Measurements from ENCODE around the gene KIF1A.
"Not testable (repeated sequence)": the region's sequence is repeated elsewhere in the genome, so short reads cannot be mapped to it uniquely, and the experiment has no call there.

Gene KIF1A

DNA sequence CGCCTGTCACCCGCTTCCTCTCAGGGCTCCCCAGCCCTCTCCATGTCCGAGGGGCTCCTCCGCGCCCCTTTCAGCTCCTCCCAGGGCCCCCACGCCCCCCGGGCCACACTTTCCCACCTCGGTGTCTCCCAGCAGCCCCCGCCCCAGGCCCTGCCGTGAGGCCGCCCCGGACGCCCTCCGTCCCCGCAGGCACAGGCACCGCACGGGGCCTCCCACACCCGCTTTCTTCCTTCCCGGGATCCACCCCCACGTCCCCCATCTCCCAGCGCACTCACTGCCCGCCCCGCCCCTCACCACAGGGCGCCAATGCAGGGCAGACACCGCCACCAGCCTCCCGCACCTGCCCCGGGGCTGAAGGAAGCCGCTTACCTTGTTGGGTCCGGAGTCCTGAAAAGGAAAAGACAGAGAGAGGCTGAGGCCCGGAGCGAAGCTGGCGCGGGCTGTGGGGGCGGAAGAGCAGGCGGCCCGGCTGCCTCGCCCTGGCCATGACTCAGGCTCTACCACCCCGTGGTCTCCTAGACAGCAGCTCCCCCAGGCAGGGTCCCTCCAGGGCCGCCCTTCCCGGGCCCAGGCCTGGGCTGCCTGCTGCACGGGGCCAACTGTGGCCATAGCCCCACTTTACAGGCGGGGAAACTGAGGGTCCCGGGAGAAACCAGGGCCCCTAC lies 37.7 kb downstream of the KIF1A start:
- H3K4me1 ChIP-seq (ENCODE audit: control insufficient read depth, insufficient read depth, low read length): no peaks in the 10 kb centered on the region
- H3K9me3 ChIP-seq (ENCODE audit: control insufficient read depth, insufficient read depth, low read length): no peaks in the 10 kb centered on the region
- H3K27ac ChIP-seq (ENCODE audit: low read depth, low read length): no peak overlapping the region
- peaks cover 69% of the 10 kb centered on the region for H3K36me3 ChIP-seq (ENCODE audit: control insufficient read depth, insufficient read depth, low read length)
- no peaks in the 10 kb centered on the region for H3K27me3 ChIP-seq (ENCODE audit: control insufficient read depth, insufficient read depth, low read length)
- H3K9ac ChIP-seq (ENCODE audit: low read depth, low read length): no peak overlapping the region
- H3K4me3 ChIP-seq (ENCODE audit: low read depth, low read length): no peak overlapping the region

DNA sequence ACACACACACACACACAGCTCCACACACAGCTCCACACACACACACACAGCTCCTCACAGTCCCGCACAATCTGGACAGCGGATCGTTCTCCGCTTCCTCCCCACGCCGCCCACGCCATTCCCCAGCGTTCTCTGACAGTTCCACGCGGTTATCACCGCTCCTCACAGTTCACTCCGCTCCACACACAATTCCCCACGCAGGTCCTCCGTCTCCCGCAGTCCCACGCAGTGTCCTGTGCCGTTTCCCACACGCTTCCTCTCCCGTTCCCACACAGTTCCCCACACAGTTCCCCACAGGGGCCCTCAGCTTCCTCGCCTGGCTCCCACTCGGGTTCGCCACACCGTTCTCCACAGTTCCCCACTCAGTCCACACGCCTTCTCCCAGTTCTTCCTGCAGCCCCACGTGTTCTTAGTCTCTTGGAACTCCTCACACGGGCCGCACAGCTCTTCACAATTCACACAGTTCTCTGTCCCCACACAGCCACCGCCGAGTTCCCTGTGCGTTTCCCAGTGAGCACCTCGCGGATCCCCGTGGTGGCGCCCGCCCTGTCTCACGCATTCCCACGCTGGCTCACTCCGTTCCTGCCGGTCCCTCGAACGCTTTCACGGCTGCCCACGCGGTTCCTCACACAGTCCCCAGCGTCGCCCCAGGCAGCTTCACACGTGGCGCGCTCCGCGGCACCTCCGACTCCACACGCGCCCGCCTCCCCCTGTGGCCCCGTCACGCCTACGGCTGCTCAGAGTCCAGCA lies 38.4 kb downstream of the KIF1A start:
- no peaks in the 10 kb centered on the region for H3K27me3 ChIP-seq (ENCODE audit: control insufficient read depth, insufficient read depth, low read length)
- H3K9me3 ChIP-seq (ENCODE audit: control insufficient read depth, insufficient read depth, low read length): no peaks in the 10 kb centered on the region
- H3K36me3 ChIP-seq (ENCODE audit: control insufficient read depth, insufficient read depth, low read length): peaks cover 63% of the 10 kb centered on the region
- no peak overlapping the region for H3K9ac ChIP-seq (ENCODE audit: low read depth, low read length)
- H3K4me1 ChIP-seq (ENCODE audit: control insufficient read depth, insufficient read depth, low read length): no peaks in the 10 kb centered on the region
- H3K27ac ChIP-seq (ENCODE audit: low read depth, low read length): no peak overlapping the region
- H3K4me3 ChIP-seq (ENCODE audit: low read depth, low read length): no peak overlapping the region

DNA sequence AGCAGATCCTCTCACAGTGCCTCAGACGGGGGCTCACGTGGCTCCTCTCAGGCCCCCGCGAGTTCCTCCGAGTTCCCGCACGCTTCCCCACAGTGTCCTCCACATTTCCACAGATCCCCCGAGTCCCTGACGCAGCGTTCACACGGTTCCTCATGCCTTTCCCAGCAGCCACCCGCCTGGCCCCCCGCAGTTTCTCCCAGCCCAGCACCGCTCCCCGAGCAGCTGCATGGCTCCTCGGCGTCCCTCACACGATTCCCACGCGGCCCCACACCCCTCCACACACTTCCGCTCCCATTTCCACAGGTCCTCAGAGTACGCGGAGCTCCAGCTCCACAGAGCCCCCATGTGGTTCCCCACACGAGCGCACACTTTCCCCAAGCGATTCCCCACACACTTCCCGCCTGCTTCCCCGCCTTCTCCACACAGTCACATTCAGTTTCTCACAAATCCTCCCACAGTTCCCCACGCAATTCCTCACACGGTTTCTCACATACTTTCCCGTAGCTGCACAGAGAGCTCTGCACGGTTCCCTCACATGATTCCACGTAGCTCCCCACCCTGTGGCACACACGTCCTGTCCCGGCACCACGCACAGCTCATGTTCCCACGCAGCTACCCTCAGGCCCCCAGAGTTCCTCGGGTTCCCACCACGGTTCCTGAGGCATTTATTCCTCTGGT lies 39.9 kb downstream of the KIF1A start:
- no peak overlapping the region for H3K4me3 ChIP-seq (ENCODE audit: low read depth, low read length)
- H3K27me3 ChIP-seq (ENCODE audit: control insufficient read depth, insufficient read depth, low read length): no peaks in the 10 kb centered on the region

DNA sequence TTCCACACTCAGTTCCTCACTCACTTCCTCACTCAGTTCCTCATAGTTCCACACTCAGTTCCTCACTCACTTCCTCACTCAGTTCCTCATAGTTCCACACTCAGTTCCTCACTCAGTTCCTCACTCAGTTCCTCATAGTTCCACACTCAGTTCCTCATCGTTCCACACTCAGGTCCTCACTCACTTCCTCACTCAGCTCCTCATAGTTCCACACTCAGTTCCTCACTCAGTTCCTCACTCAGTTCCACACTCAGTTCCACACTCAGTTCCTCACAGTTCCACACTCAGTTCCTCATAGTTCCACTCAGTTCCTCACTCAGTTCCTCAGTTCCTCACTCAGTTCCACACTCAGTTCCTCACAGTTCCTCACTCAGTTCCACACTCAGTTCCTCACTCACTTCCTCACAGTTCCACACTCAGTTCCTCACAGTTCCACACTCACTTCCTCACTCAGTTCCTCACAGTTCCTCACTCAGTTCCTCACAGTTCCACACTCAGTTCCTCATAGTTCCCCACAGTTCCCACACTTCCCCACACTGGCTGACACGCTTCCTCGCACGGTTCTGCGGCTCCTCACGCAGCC lies 40.7 kb downstream of the KIF1A start:
- not testable (repeated sequence) for H3K9ac ChIP-seq (ENCODE audit: low read depth, low read length); H3K9me3 ChIP-seq (ENCODE audit: control insufficient read depth, insufficient read depth, low read length); H3K4me3 ChIP-seq (ENCODE audit: low read depth, low read length); H3K4me1 ChIP-seq (ENCODE audit: control insufficient read depth, insufficient read depth, low read length); H3K27me3 ChIP-seq (ENCODE audit: control insufficient read depth, insufficient read depth, low read length); H3K27ac ChIP-seq (ENCODE audit: low read depth, low read length)
- H3K36me3 ChIP-seq (ENCODE audit: control insufficient read depth, insufficient read depth, low read length): peaks cover 63% of the 10 kb centered on the region

More for the DNA sequence above, 39.9 kb downstream of the KIF1A start:
- H3K4me1 ChIP-seq (ENCODE audit: control insufficient read depth, insufficient read depth, low read length): no peaks in the 10 kb centered on the region
- H3K36me3 ChIP-seq (ENCODE audit: control insufficient read depth, insufficient read depth, low read length): peaks cover 63% of the 10 kb centered on the region
- no peaks in the 10 kb centered on the region for H3K9me3 ChIP-seq (ENCODE audit: control insufficient read depth, insufficient read depth, low read length)
- no peak overlapping the region for H3K9ac ChIP-seq (ENCODE audit: low read depth, low read length)
- no peak overlapping the region for H3K27ac ChIP-seq (ENCODE audit: low read depth, low read length)

DNA sequence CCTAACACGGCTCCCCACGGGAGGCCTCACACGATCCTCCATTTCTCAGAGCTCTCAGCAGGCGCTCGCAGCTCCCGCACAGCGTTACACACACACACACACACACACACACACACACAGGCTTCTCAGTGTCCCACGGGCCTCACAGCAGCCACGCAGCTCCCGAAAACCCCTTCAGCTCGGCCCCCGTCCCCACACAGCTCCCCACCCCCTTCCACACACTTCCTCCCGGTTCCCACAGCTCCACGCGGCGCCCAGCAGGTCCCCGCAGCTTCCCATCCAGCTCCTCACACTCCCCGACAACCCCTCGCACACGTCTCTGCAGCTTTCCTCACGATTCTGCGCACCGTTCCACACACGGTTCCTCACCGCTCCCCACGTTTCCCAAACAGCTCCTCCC lies 41.6 kb downstream of the KIF1A start:
- Histone ChIP-seq H3K4me1 (ENCODE audit: control insufficient read depth, insufficient read depth, low read length) (no peaks in the 10 kb centered on the region), H3K27me3 (ENCODE audit: control insufficient read depth, insufficient read depth, low read length) (no peaks in the 10 kb centered on the region), H3K4me3 (ENCODE audit: low read depth, low read length) (no peak overlapping the region), H3K27ac (ENCODE audit: low read depth, low read length) (no peak overlapping the region), H3K9ac (ENCODE audit: low read depth, low read length) (no peak overlapping the region), H3K36me3 (ENCODE audit: control insufficient read depth, insufficient read depth, low read length) (peaks cover 62% of the 10 kb centered on the region), H3K9me3 (ENCODE audit: control insufficient read depth, insufficient read depth, low read length) (no peaks in the 10 kb centered on the region)

DNA sequence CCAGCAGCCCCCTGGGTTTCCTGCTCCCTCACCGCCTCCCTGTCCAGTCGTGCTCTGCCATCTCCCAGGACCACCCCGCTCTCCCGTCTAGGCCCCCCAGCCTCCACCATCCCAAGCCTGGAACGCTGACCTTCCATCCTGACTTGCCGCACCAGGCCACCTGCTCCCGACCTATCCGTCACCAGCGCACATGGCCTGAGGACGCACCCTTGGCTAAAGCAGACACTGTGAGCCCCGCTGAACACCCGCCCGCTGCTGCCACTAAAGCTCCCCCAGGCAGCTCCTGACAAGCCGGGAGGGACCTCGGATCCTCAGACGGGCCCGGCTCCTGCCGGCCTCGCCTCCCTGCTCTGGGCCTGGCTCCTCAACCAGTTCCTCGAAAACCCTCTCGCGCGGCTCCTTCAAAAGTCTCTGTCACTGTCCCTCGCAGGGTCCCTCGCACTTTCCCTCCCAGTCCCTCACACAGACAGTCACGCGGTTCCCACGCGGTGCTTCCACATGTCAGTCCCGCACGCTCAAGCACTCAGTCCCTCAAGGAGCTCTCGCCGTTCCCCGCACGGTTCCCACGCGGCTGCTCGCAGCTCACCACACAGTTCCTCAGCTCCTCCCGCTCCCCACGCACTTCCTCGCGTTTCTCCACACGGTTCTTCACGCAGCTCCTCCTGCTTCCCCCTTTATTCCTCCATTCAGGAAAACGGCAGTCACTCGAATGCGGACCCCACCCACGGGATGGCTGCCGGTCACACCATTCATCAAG lies 42.4 kb downstream of the KIF1A start:
- peaks cover 62% of the 10 kb centered on the region for H3K36me3 ChIP-seq (ENCODE audit: control insufficient read depth, insufficient read depth, low read length)

DNA sequence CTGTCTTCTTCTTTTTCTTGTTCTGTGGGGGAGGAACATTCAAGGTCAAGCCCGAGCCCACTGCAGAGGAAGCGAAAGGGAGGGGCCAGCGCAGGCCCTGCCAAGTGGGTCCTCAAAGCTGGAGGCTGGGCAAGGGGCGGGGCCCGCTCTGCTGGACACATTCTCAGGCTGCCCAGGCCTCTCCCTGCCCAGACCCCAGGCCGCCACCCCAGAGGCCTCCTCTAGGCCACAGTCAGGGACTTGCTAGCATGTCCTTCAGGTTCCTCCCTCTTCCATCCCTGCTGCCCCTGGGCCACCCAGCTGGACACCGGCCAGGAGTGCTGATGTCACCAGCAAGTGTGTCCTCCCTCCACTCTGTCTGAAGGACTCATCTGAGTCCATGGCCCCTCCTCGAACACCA lies 44.1 kb downstream of the KIF1A start:
- no peaks in the 10 kb centered on the region for H3K27me3 ChIP-seq (ENCODE audit: control insufficient read depth, insufficient read depth, low read length)
- H3K4me1 ChIP-seq (ENCODE audit: control insufficient read depth, insufficient read depth, low read length): no peaks in the 10 kb centered on the region

More for the DNA sequence above, 42.4 kb downstream of the KIF1A start:
- no peaks in the 10 kb centered on the region for H3K27me3 ChIP-seq (ENCODE audit: control insufficient read depth, insufficient read depth, low read length)
- no peaks in the 10 kb centered on the region for H3K9me3 ChIP-seq (ENCODE audit: control insufficient read depth, insufficient read depth, low read length)
- H3K27ac ChIP-seq (ENCODE audit: low read depth, low read length): no peak overlapping the region
- no peak overlapping the region for H3K4me3 ChIP-seq (ENCODE audit: low read depth, low read length)
- H3K4me1 ChIP-seq (ENCODE audit: control insufficient read depth, insufficient read depth, low read length): no peaks in the 10 kb centered on the region
- H3K9ac ChIP-seq (ENCODE audit: low read depth, low read length): no peak overlapping the region

DNA sequence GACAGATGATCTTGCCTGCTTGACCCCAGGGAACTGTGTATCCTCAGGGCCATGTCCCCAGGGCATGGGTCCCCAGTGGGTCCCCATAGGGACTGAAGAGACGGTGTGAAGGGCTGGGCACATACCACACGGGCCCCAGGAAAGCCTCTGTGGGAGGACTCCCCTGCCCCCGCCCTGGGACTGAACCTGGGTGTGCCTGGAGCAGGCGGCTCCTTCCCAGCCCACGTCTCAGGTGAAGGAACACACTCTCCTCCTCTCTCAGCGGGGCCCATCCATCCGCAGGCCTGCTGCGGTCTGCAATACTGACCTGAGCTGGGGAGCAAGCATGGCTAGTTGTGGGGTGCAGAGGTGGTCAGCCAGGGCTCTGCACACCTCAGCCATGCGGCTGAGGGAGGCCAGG lies 45.2 kb downstream of the KIF1A start:
- no peaks in the 10 kb centered on the region for H3K9me3 ChIP-seq (ENCODE audit: control insufficient read depth, insufficient read depth, low read length)
- no peak overlapping the region for H3K4me3 ChIP-seq (ENCODE audit: low read depth, low read length)
- H3K27ac ChIP-seq (ENCODE audit: low read depth, low read length): no peak overlapping the region
- H3K4me1 ChIP-seq (ENCODE audit: control insufficient read depth, insufficient read depth, low read length): no peaks in the 10 kb centered on the region
- no peaks in the 10 kb centered on the region for H3K27me3 ChIP-seq (ENCODE audit: control insufficient read depth, insufficient read depth, low read length)
- no peak overlapping the region for H3K9ac ChIP-seq (ENCODE audit: low read depth, low read length)
- peaks cover 77% of the 10 kb centered on the region for H3K36me3 ChIP-seq (ENCODE audit: control insufficient read depth, insufficient read depth, low read length)

More for the DNA sequence above, 44.1 kb downstream of the KIF1A start:
- H3K27ac ChIP-seq (ENCODE audit: low read depth, low read length): no peak overlapping the region
- H3K4me3 ChIP-seq (ENCODE audit: low read depth, low read length): no peak overlapping the region
- no peak overlapping the region for H3K9ac ChIP-seq (ENCODE audit: low read depth, low read length)
- H3K36me3 ChIP-seq (ENCODE audit: control insufficient read depth, insufficient read depth, low read length): peaks cover 70% of the 10 kb centered on the region
- no peaks in the 10 kb centered on the region for H3K9me3 ChIP-seq (ENCODE audit: control insufficient read depth, insufficient read depth, low read length)

DNA sequence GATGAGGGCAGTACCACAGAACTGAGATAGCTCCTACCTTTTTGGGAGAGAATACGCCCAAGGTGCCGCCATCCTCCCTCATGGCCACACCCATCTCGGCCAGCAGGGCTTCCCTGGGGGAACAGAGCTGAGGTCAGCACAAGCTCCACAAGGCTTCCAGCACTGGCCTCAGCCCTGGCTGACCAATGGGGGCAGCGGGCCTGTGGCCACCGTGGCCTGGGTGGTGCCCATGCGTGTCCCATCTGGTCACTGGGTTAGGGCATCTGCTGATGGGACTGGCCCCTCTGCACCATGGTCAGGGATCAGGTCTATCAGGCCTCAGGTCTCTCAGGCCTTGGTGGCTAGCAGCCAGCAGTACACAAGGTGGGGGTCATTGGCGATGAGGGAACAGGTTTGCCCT lies 50.9 kb downstream of the KIF1A start:
- Histone ChIP-seq H3K27me3 (ENCODE audit: control insufficient read depth, insufficient read depth, low read length) (no peaks in the 10 kb centered on the region), H3K36me3 (ENCODE audit: control insufficient read depth, insufficient read depth, low read length) (peaks cover 100% of the 10 kb centered on the region)

DNA sequence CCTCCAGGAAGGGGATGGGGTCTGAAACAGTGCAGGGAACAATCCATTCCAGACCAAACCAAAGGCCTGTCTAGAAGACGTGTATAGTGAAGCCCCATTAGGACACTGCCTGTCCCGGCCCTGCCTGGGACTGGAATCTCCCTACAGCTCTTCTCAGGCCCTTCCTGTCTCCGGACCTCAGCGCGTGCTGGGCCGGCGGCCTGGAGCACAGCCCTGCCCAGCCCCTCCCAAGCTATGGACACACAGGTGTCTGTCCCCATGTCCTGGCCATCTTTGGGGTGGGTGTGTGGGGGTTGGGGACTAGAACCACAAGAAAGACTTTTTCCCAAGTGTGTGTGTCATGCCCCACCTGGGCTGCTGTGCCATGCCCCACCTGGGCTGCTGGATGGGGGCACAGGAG lies 51.8 kb downstream of the KIF1A start:
- Histone ChIP-seq H3K9me3 (ENCODE audit: control insufficient read depth, insufficient read depth, low read length) (no peaks in the 10 kb centered on the region), H3K9ac (ENCODE audit: low read depth, low read length) (no peak overlapping the region), H3K4me3 (ENCODE audit: low read depth, low read length) (no peak overlapping the region), H3K27ac (ENCODE audit: low read depth, low read length) (no peak overlapping the region), H3K27me3 (ENCODE audit: control insufficient read depth, insufficient read depth, low read length) (no peaks in the 10 kb centered on the region), H3K4me1 (ENCODE audit: control insufficient read depth, insufficient read depth, low read length) (no peaks in the 10 kb centered on the region), H3K36me3 (ENCODE audit: control insufficient read depth, insufficient read depth, low read length) (peaks cover 100% of the 10 kb centered on the region)

More for the DNA sequence above, 50.9 kb downstream of the KIF1A start:
- H3K9ac ChIP-seq (ENCODE audit: low read depth, low read length): no peak overlapping the region
- H3K9me3 ChIP-seq (ENCODE audit: control insufficient read depth, insufficient read depth, low read length): no peaks in the 10 kb centered on the region
- H3K4me1 ChIP-seq (ENCODE audit: control insufficient read depth, insufficient read depth, low read length): no peaks in the 10 kb centered on the region
- H3K4me3 ChIP-seq (ENCODE audit: low read depth, low read length): no peak overlapping the region
- H3K27ac ChIP-seq (ENCODE audit: low read depth, low read length): no peak overlapping the region

All from HUES48 (cell line).